Osteocyte (in vitro differentiated cells): ENCODE data around the gene KLF2. TPM values are rescaled to one million over a fixed set of nuclear protein-coding genes. Genes with fewer than 3 reads are reported as not detected.

Experiments used
- DNase-seq: peaks from one replicate; pipeline ENCODE4 v3.0.0; 2021; ENCODE audit warnings: mixed read lengths; ENCODE audit not compliant: unreplicated experiment; ENCODE audit errors: extremely low spot score
- H3K27ac Mint-ChIP-seq: one replicate; pipeline ENCODE4 v1.8.0; 2021; ENCODE audit warnings: mild to moderate bottlenecking, mixed read lengths; ENCODE audit not compliant: unreplicated experiment
- H3K27me3 Mint-ChIP-seq: one replicate; pipeline ENCODE4 v1.8.0; 2021; ENCODE audit warnings: mixed read lengths; ENCODE audit not compliant: unreplicated experiment
- H3K36me3 Mint-ChIP-seq: one replicate; pipeline ENCODE4 v1.8.0; 2021; ENCODE audit warnings: mixed read lengths; ENCODE audit not compliant: unreplicated experiment
- H3K4me1 Mint-ChIP-seq: one replicate; pipeline ENCODE4 v1.8.0; 2021; ENCODE audit warnings: mixed read lengths; ENCODE audit not compliant: unreplicated experiment
- H3K4me3 Mint-ChIP-seq: one replicate; pipeline ENCODE4 v1.8.0; 2021; ENCODE audit warnings: mild to moderate bottlenecking, moderate library complexity, mixed read lengths; ENCODE audit not compliant: unreplicated experiment
- H3K9me3 Mint-ChIP-seq: one replicate; pipeline ENCODE4 v1.8.0; 2021; ENCODE audit warnings: mixed read lengths; ENCODE audit not compliant: unreplicated experiment
- total RNA-seq: library from RNA; stranded (reverse); gene quantifications from 2 replicates; pipeline ENCODE4 v1.2.1, GENCODE V29; 2021
- TF ChIP-seq, protein P1 (sequence below): fragments of 200-600 bp; sonication (generic); IDR thresholded peaks from 2 replicates; pipeline ENCODE4 v1.5.0; 2021; ENCODE audit warnings: antibody characterized with exemption, mild to moderate bottlenecking, moderate library complexity

KLF2 gene
- total RNA-seq, 1 donor from 2014 or later: 55.5 TPM

DNA sequence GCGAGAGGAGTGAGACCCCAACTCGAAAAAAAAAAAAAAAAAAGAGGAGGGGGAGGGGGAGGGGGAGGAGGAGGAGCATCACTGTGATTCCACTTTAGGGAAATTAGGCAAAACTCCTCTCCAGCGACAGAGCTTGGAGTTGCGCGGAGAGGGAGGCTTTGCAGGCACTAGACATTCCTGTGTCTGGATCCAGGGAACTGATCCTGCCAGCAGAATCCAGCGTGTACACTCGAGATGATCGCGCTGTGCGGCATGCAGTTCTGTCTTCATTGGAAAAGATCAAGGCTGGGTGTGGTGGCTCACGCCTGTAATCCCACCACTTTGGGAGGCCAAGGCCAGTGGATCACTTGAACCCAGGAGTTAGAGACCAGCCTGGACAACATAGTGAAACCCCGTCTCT, 29.6 kb upstream of the KLF2 start:
- Mint-ChIP-seq H3K36me3 (no peaks in the 10 kb centered on the region), H3K27me3 (peaks cover 7% of the 10 kb centered on the region), H3K27ac (no peak overlapping the region), H3K9me3 (no peaks in the 10 kb centered on the region), H3K4me1 (peaks cover 14% of the 10 kb centered on the region), H3K4me3 (no peak overlapping the region)
- DNase-seq: no peak
- TF ChIP-seq, protein P1, sequence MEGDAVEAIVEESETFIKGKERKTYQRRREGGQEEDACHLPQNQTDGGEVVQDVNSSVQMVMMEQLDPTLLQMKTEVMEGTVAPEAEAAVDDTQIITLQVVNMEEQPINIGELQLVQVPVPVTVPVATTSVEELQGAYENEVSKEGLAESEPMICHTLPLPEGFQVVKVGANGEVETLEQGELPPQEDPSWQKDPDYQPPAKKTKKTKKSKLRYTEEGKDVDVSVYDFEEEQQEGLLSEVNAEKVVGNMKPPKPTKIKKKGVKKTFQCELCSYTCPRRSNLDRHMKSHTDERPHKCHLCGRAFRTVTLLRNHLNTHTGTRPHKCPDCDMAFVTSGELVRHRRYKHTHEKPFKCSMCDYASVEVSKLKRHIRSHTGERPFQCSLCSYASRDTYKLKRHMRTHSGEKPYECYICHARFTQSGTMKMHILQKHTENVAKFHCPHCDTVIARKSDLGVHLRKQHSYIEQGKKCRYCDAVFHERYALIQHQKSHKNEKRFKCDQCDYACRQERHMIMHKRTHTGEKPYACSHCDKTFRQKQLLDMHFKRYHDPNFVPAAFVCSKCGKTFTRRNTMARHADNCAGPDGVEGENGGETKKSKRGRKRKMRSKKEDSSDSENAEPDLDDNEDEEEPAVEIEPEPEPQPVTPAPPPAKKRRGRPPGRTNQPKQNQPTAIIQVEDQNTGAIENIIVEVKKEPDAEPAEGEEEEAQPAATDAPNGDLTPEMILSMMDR: no peak

- no peak overlapping the region for H3K4me3 Mint-ChIP-seq
- H3K9me3 Mint-ChIP-seq: no peaks in the 10 kb centered on the region
- TF ChIP-seq, protein P1: no peak
- peaks cover 4% of the 10 kb centered on the region for H3K27me3 Mint-ChIP-seq
- H3K36me3 Mint-ChIP-seq: no peaks in the 10 kb centered on the region
- H3K4me1 Mint-ChIP-seq: peaks cover 14% of the 10 kb centered on the region
- H3K27ac Mint-ChIP-seq: no peak overlapping the region
- no peak for DNase-seq
Measured at GRCh38 chr19:16296713-16297112, 27.9 kb upstream of the KLF2 start.

- TF ChIP-seq, protein P1: no peak
- no peak overlapping the region for H3K27ac Mint-ChIP-seq
- DNase-seq: no peak
- H3K4me1 Mint-ChIP-seq: peaks cover 14% of the 10 kb centered on the region
- no peaks in the 10 kb centered on the region for H3K9me3 Mint-ChIP-seq
- H3K4me3 Mint-ChIP-seq: no peak overlapping the region
- peaks cover 4% of the 10 kb centered on the region for H3K27me3 Mint-ChIP-seq
- H3K36me3 Mint-ChIP-seq: no peaks in the 10 kb centered on the region
Measured at GRCh38 chr19:16297575-16298178, 26.9 kb upstream of the KLF2 start.

GRCh38 chr19:16298334-16298733, 26.3 kb upstream of the KLF2 start:
- Mint-ChIP-seq H3K36me3 (no peaks in the 10 kb centered on the region), H3K9me3 (no peaks in the 10 kb centered on the region), H3K27me3 (peaks cover 3% of the 10 kb centered on the region), H3K27ac (no peak overlapping the region), H3K4me1 (peaks cover 9% of the 10 kb centered on the region), H3K4me3 (no peak overlapping the region)
- no peak for DNase-seq
- TF ChIP-seq, protein P1: no peak

DNA sequence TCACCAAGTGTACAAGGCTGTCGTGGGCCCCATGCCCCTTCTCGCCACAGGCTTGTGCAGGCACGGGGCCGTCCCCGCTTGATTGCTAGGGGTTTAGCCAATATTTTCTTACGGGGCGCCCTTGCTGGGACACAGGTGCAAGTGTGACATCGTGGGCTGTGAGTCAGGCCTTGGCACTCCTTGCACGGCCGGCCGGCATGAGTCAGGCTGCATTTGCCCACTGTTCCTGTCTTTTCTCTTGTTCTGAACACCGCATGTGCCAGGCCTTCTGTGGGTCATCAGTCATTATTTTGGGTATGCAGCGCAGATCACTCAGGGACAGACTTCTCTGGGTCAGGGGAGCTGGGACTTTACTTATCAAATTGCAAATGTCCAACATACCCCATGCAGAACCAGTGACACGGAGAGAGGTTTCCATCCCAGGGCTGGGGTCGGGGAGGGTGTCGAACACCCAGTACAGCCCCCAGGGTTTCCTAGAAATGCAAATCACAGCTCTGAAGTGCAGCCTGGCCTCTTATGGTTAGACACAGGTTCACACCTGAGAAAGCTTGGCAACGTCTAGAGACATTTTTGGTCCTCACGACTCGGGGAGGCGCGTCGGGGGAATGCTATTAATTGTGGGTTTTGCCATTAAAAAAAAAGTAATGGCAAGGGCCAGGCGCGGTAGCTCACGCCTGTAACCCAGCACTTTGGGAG, 22.5 kb upstream of the KLF2 start:
- Mint-ChIP-seq H3K4me1 (peaks cover 1% of the 10 kb centered on the region), H3K9me3 (no peaks in the 10 kb centered on the region), H3K27ac (no peak overlapping the region), H3K36me3 (peaks cover 2% of the 10 kb centered on the region), H3K27me3 (no peaks in the 10 kb centered on the region), H3K4me3 (no peak overlapping the region)
- TF ChIP-seq, protein P1: no peak
- DNase-seq: no peak
